Trophoblast cell (in vitro differentiated cells and primary cell): Measurements from ENCODE around the gene FITM2.

ENCODE experiments used
- DNase-seq, 2 donors: peaks; one replicate each; pipeline ENCODE4 v3.0.0-alpha.2; 2016
- H2AFZ ChIP-seq: 2 replicates; pipeline ENCODE4 v1.6.1; 2013; ENCODE audit warnings: low read length, moderate library complexity, mild to moderate bottlenecking; ENCODE audit not compliant: insufficient read depth, poor library complexity
- H2AK5ac ChIP-seq: 2 replicates; pipeline ENCODE4 v1.6.1; 2013; ENCODE audit warnings: mild to moderate bottlenecking, low read length
- H2BK120ac ChIP-seq: 2 replicates; pipeline ENCODE4 v1.6.1; 2013; ENCODE audit warnings: low read length, mild to moderate bottlenecking, moderate library complexity; ENCODE audit not compliant: insufficient read depth, poor library complexity
- H2BK12ac ChIP-seq: 2 replicates; pipeline ENCODE4 v1.6.1; 2013; ENCODE audit warnings: mild to moderate bottlenecking, low read length, moderate library complexity
- H2BK5ac ChIP-seq: 2 replicates; pipeline ENCODE4 v1.6.1; 2013; ENCODE audit warnings: low read length, low read depth, moderate library complexity, mild to moderate bottlenecking; ENCODE audit not compliant: poor library complexity
- H3K14ac ChIP-seq: 2 replicates; pipeline ENCODE4 v1.6.1; 2013; ENCODE audit warnings: mild to moderate bottlenecking, low read length
- H3K18ac ChIP-seq: 2 replicates; pipeline ENCODE4 v1.6.1; 2013; ENCODE audit warnings: mild to moderate bottlenecking, low read length
- H3K23ac ChIP-seq: 2 replicates; pipeline ENCODE4 v1.6.1; 2013; ENCODE audit warnings: low read length
- H3K27ac ChIP-seq: 2 replicates; pipeline ENCODE4 v1.5.1; 2013; ENCODE audit warnings: low read depth, mild to moderate bottlenecking, inconsistent platforms, low read length, moderate library complexity
- H3K27me3 ChIP-seq: 2 replicates; pipeline ENCODE4 v1.6.1; 2013; ENCODE audit warnings: inconsistent platforms, mild to moderate bottlenecking, low read length, moderate library complexity; ENCODE audit not compliant: insufficient read depth
- H3K36me3 ChIP-seq, 2 experiments: 1 replicate in 1 of 2; 2 replicates in 1 of 2; pipeline ENCODE4 v1.6.1; 2013; ENCODE audit warnings: low read length in 2 of 2, mild to moderate bottlenecking in 2 of 2, moderate library complexity in 1 of 2; ENCODE audit not compliant: insufficient read depth in 2 of 2, control insufficient read depth in 1 of 2
- H3K4ac ChIP-seq: 2 replicates; pipeline ENCODE4 v1.6.1; 2013; ENCODE audit warnings: low read depth, mild to moderate bottlenecking, low read length, moderate library complexity
- H3K4me1 ChIP-seq, 2 experiments: 1 replicate in 1 of 2; 2 replicates in 1 of 2; pipeline ENCODE4 v1.6.1; 2013; ENCODE audit warnings: low read length in 2 of 2, mild to moderate bottlenecking in 2 of 2, moderate library complexity in 1 of 2; ENCODE audit not compliant: insufficient read depth in 2 of 2, control insufficient read depth in 1 of 2
- H3K4me2 ChIP-seq: 2 replicates; pipeline ENCODE4 v1.6.1; 2013; ENCODE audit warnings: inconsistent platforms, mild to moderate bottlenecking, low read length, moderate library complexity
- H3K4me3 ChIP-seq: 2 replicates; pipeline ENCODE4 v1.5.1; 2013; ENCODE audit warnings: mild to moderate bottlenecking, low read depth, low read length, inconsistent platforms
- H3K79me1 ChIP-seq: one replicate; pipeline ENCODE4 v1.6.1; 2013; ENCODE audit warnings: low read length
- H3K79me2 ChIP-seq: 2 replicates; pipeline ENCODE4 v1.6.1; 2013; ENCODE audit warnings: low read length, mild to moderate bottlenecking; ENCODE audit not compliant: control insufficient read depth, insufficient read depth, poor library complexity
- H3K9ac ChIP-seq: 2 replicates; pipeline ENCODE4 v1.6.1; 2013; ENCODE audit warnings: mild to moderate bottlenecking, low read length
- H3K9me3 ChIP-seq: 2 replicates; pipeline ENCODE4 v1.6.1; 2013; ENCODE audit warnings: low read depth, mild to moderate bottlenecking, control low read depth, inconsistent platforms, low read length; ENCODE audit not compliant: insufficient read depth
- H4K12ac ChIP-seq: 2 replicates; pipeline ENCODE4 v1.6.1; 2013; ENCODE audit warnings: low read depth, mild to moderate bottlenecking, low read length, moderate library complexity
- H4K8ac ChIP-seq: 2 replicates; pipeline ENCODE4 v1.6.1; 2013; ENCODE audit warnings: low read depth, mild to moderate bottlenecking, low read length, moderate library complexity
- H4K91ac ChIP-seq: one replicate; pipeline ENCODE4 v1.6.1; 2013; ENCODE audit warnings: low read depth, mild to moderate bottlenecking, low read length, moderate library complexity
- WGBS: extraction: QIAGEN DNeasy Blood & Tissue Kit; methylation state at CpG from one replicate; pipeline ENCODE4 v1.1.7; 2013; ENCODE audit warnings: missing lambda C conversion rate; ENCODE audit not compliant: insufficient read length, insufficient coverage; ENCODE audit errors: extremely low coverage; 5-methylcytosine and 5-hydroxymethylcytosine counted together

FITM2 gene

GRCh38 chr20:44264287-44264686, 46.7 kb downstream of the FITM2 start:
- H2AK5ac ChIP-seq: no peak overlapping the region
- H3K4me3 ChIP-seq: no peak overlapping the region
- H3K79me1 ChIP-seq: no peaks in the 10 kb centered on the region
- no peak overlapping the region for H3K18ac ChIP-seq
- no peak overlapping the region for H3K14ac ChIP-seq
- no peak overlapping the region for H2BK12ac ChIP-seq
- H2BK5ac ChIP-seq: no peak overlapping the region
- H3K9ac ChIP-seq: no peak overlapping the region
- no peak overlapping the region for H4K12ac ChIP-seq
- peak in 1 of 2 donors; percentile 17 for DNase-seq
- H2AFZ ChIP-seq: no peak overlapping the region
- H3K27ac ChIP-seq: no peak overlapping the region
- H3K27me3 ChIP-seq: no peaks in the 10 kb centered on the region
- no peak overlapping the region for H3K4ac ChIP-seq
- H3K4me2 ChIP-seq: no peak overlapping the region
- no peak overlapping the region for H2BK120ac ChIP-seq
- H3K36me3 ChIP-seq: no peaks in the 10 kb centered on the region
- no peaks in the 10 kb centered on the region for H3K4me1 ChIP-seq
- no peaks in the 10 kb centered on the region for H3K79me2 ChIP-seq
- H3K9me3 ChIP-seq: no peaks in the 10 kb centered on the region
- H3K23ac ChIP-seq: no peak overlapping the region
- no CpG with 5 or more reads among the region's 5 CpGs for WGBS
- no peak overlapping the region for H4K91ac ChIP-seq
- no peak overlapping the region for H4K8ac ChIP-seq

- Histone ChIP-seq H4K12ac (no peak overlapping the region), H3K4ac (no peak overlapping the region), H2BK120ac (no peak overlapping the region), H3K9me3 (no peaks in the 10 kb centered on the region), H3K4me3 (no peak overlapping the region), H3K4me1 (no peaks in the 10 kb centered on the region), H3K79me1 (no peaks in the 10 kb centered on the region), H3K18ac (no peak overlapping the region), H3K27ac (no peak overlapping the region), H3K36me3 (no peaks in the 10 kb centered on the region), H2BK5ac (no peak overlapping the region), H4K91ac (no peak overlapping the region), H3K4me2 (no peak overlapping the region), H3K23ac (no peak overlapping the region), H2BK12ac (no peak overlapping the region), H3K14ac (no peak overlapping the region), H2AK5ac (no peak overlapping the region), H4K8ac (no peak overlapping the region), H2AFZ (no peak overlapping the region), H3K27me3 (no peaks in the 10 kb centered on the region), H3K9ac (no peak overlapping the region), H3K79me2 (no peaks in the 10 kb centered on the region)
- no peak for DNase-seq
- WGBS: no CpG with 5 or more reads among the region's 28 CpGs
Measured at GRCh38 chr20:44258226-44258890, 52.6 kb downstream of the FITM2 start.

GRCh38 chr20:44256961-44257360, 54.0 kb downstream of the FITM2 start:
- no peak overlapping the region for H3K27ac ChIP-seq
- H3K79me1 ChIP-seq: no peaks in the 10 kb centered on the region

GRCh38 chr20:44255942-44256341, 55.1 kb downstream of the FITM2 start:
- WGBS: no CpG with 5 or more reads among the region's 1 CpG
- Histone ChIP-seq H3K4ac (no peak overlapping the region), H3K27me3 (no peaks in the 10 kb centered on the region), H3K79me1 (no peaks in the 10 kb centered on the region), H3K9ac (no peak overlapping the region), H3K4me2 (no peak overlapping the region), H3K18ac (no peak overlapping the region), H3K14ac (no peak overlapping the region), H3K4me3 (no peak overlapping the region), H3K4me1 (no peaks in the 10 kb centered on the region), H2BK120ac (no peak overlapping the region), H3K27ac (no peak overlapping the region), H3K36me3 (no peaks in the 10 kb centered on the region), H2BK5ac (no peak overlapping the region), H3K23ac (no peak overlapping the region), H4K8ac (no peak overlapping the region), H3K9me3 (no peaks in the 10 kb centered on the region), H2BK12ac (no peak overlapping the region), H4K91ac (no peak overlapping the region), H4K12ac (no peak overlapping the region), H3K79me2 (no peaks in the 10 kb centered on the region), H2AFZ (no peak overlapping the region), H2AK5ac (no peak overlapping the region)
- no peak for DNase-seq

More at GRCh38 chr20:44256961-44257360, 54.0 kb downstream of the FITM2 start:
- Histone ChIP-seq H3K4ac (no peak overlapping the region), H2AK5ac (no peak overlapping the region), H2AFZ (no peak overlapping the region), H3K79me2 (no peaks in the 10 kb centered on the region), H3K4me1 (no peaks in the 10 kb centered on the region), H3K9ac (no peak overlapping the region), H2BK120ac (no peak overlapping the region), H3K4me2 (no peak overlapping the region), H3K36me3 (no peaks in the 10 kb centered on the region), H3K9me3 (no peaks in the 10 kb centered on the region), H4K91ac (no peak overlapping the region), H4K12ac (no peak overlapping the region), H3K4me3 (no peak overlapping the region), H3K14ac (no peak overlapping the region), H3K18ac (no peak overlapping the region), H3K27me3 (no peaks in the 10 kb centered on the region), H4K8ac (no peak overlapping the region), H2BK12ac (no peak overlapping the region), H3K23ac (no peak overlapping the region), H2BK5ac (no peak overlapping the region)
- WGBS: no CpG with 5 or more reads among the region's 21 CpGs
- no peak for DNase-seq
